Endometrial microvascular endothelial cells (primary cell): ENCODE measurements around the gene IQGAP1. TPM values are rescaled to one million over a fixed set of nuclear protein-coding genes. Genes with fewer than 3 reads are reported as not detected.

Experiments used
- in situ Hi-C: cut with HindIII; loops from 2 replicates; pipeline ENCODE4 v1.10.0; 2017; ENCODE audit warnings: low sequenced_read_pairs, low pct_unique_long_range_greater_than_20kb; ENCODE audit errors: inconsistent ontology term
- total RNA-seq: library from RNA; depleted of rRNA; stranded (reverse); fragments of >200 nt; gene quantifications from one replicate; pipeline ENCODE4 v1.2.3, GENCODE V29; 2015; ENCODE audit errors: inconsistent ontology term

Gene IQGAP1
- total RNA-seq, 1 donor from 2014 or later, result 213 TPM

DNA sequence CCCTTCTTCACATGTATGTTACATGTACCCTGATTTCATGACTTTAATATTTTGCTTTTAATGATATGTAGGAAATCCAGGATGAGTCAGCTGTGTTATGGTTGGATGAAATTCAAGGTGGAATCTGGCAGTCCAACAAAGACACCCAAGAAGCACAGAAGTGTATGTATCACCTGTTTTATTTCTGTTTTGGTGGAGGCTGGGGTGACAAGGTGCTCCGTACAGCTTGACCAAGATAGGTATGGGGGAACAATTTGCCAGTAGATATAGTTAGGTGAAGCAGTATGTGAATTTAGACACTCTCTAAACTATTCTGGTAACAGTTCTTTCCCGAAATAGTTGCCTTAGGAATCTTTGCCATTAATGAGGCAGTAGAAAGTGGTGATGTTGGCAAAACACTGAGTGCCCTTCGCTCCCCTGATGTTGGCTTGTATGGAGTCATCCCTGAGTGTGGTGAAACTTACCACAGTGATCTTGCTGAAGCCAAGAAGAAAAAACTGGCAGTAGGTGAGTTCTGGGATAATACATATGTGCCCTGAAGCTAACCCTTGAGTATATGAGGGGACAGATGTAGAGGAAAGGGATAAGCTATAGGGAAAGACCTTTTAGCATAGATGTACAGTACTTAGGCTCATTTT, 78.0 kb downstream of the IQGAP1 start:
- in situ Hi-C loops, result no loop called here

GRCh38 chr15:90469723-90470122, 81.7 kb downstream of the IQGAP1 start:
- in situ Hi-C loops, result no loop called here

- in situ Hi-C loops, result no loop called here
These were observed 82.4 kb downstream of the IQGAP1 start for GRCh38 chr15:90470453-90470852.

DNA sequence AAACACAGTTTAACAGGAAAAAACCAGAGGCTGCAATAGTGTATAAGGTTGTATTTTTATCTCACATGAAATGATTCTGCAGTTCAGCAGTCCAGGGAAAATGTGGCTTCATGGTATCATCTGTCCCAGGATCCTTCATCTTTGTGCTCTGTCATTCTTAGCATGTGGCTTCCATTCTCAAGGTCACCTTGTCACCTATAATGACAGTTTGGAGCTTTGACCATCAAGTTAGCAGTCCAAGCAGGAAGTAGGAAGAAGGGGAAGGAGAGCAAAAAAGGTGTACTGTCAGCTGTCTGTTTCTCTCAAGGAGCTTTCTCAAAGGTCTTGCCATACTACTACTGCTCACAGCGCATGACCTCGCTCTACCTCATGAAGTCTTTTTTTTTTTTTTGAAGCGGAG, 83.1 kb downstream of the IQGAP1 start:
- in situ Hi-C loops, result no loop called here

GRCh38 chr15:90471769-90472168, 83.7 kb downstream of the IQGAP1 start:
- in situ Hi-C loops, result no loop called here

DNA sequence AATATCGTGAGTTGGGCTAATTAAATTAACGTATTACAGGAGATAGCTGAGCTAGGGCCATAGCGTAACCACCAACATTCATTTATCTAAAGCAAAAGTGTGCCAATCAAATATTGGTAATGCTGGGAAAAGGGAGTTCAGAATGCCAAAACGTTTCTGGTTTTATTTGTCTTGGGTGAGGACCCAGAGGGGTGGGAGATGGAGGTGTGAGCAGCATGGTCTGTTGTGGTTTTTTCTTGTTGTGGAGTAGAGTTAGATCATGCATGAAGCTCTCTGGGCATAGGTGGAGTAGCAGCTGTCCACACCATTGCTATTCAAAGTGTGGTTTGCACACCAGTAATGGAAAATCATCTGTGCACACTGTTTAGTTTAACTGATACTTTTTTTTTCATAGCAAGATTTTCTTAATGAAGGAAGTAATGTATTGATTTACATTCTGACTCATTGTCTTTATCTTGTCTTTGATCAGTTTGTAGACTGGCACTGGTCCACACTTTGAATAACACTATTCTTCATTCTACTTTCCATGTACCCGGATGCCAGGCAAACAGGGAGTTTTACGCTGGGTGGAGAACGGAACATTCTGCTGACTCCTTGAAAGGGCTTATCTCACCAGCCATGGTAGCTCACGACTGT, 90.9 kb downstream of the IQGAP1 start:
- in situ Hi-C loops, result loop anchor here (25.0 kb wide), 1 partner anchor 117 kb away; the partner anchor contains the start of gene ZNF774

DNA sequence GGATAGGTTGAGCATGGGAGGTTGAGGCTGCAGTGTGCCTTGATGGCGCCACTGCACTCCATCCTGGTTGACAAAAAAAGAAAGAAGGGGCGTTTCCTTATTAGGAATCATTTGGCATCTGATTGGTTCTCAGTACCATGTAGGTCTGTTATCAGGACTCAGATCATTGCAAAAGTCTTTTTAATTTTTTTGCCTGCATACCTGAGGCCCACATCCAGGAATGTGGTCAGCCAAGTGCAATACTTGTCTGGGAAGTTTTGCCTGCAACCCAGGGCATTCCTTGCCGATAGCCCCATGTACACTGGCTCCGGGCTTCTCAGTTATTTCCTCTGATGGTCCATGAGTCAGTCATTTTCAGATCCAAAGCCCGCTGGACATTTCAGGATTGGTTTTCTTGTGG, 91.6 kb downstream of the IQGAP1 start:
- in situ Hi-C loops, result loop anchor here (25.0 kb wide), 1 partner anchor 117 kb away; the partner anchor contains the start of gene ZNF774

DNA sequence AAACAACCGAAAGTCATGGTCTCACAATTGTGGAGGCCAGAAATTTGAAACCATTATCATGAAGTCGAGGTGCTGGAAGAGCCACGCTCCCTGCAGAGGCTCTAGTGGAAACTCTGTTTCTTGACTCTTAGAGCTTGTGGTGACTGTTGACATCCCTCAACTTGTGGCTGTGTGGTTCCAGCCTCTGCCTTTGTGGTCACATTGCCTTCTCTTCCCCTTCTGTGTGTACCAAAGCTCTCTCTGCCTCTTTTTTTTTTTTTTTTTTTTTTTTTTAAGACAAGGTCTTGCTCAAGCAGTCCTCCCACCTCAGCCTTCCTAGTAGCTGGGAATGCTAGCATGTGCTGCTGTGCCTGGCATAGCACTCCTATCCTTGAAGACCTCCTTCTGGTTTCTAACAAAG, 93.0 kb downstream of the IQGAP1 start:
- in situ Hi-C loops, result loop anchor here (25.0 kb wide), 1 partner anchor 119 kb away; the partner anchor contains the start of gene ZNF774

DNA sequence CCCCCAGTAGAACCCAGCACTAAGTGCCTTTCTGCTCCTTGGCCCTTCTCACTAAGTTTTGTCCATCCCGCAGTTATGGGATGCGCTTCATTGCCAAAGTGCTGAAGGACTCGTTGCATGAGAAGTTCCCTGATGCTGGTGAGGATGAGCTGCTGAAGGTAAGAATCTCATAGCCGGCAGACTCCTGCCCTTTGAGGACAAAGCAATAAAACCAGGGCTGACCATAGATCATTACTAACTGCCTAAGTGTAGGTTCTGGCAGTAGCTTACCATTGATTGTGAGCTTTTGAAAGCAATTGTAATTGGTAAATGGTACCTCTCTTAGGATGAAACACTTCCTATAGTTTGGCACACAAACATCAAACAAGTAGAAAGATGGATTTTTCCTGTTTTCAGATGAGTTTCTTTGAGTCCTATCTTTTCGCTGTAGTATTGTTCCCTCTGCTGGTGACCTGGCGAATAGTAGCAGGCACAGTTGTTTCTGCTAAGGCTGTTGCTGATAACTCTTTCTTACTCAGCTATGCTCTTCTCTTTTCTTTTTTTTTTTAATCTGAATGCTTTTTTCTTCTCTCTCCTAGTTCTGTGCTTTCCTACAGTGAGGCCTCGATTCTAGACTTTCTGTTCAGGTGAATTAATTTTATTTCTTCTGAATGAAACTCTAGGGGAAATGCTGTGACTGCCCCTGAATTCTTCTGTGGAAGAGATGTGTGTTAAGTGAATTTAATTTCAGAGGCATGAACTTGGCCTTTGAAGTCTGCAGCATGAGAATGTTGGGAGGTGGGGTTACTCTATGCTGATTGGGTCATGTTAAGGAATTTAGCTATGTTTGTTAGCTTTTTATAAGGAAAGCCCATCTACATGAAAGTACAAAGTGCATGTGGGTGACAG, 94.3 kb downstream of the IQGAP1 start:
- in situ Hi-C loops, result loop anchor here (25.0 kb wide), 1 partner anchor 120 kb away; the partner anchor contains the start of gene ZNF774

GRCh38 chr15:90483012-90483307, 94.9 kb downstream of the IQGAP1 start:
- in situ Hi-C loops, result loop anchor here (25.0 kb wide), 1 partner anchor 121 kb away; the partner anchor contains the start of gene ZNF774

DNA sequence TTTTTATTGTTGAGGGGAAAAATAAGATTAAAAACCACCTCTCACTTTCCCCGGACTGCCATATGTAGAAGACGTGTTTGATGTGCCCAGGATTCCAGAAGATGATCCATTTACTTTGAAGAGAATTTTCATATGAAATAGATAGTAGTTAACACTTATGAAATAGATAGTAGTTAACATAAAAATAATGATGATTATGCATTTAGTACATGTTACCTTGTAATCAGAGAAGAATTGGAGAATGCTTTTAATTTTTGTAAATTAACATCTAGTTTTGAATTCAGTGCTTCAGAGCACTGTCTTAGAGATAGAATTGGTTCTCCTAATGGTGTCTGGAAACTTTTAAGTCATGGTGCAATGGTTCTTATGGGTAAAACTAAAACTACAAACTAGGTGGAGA, 95.6 kb downstream of the IQGAP1 start:
- in situ Hi-C loops, result loop anchor here (25.0 kb wide), 1 partner anchor 121 kb away; the partner anchor contains the start of gene ZNF774

- in situ Hi-C loops, result loop anchor here (25.0 kb wide), 1 partner anchor 125 kb away; the partner anchor contains the start of gene ZNF774
These were observed 99.1 kb downstream of the IQGAP1 start for GRCh38 chr15:90487186-90487585.

- in situ Hi-C loops, result loop anchor here (25.0 kb wide), 1 partner anchor 127 kb away; the partner anchor contains the start of gene ZNF774
These were observed 101.5 kb downstream of the IQGAP1 start for GRCh38 chr15:90489514-90489913.

GRCh38 chr15:90489944-90490343, 101.9 kb downstream of the IQGAP1 start:
- in situ Hi-C loops, result loop anchor here (25.0 kb wide), 1 partner anchor 128 kb away; the partner anchor contains the start of gene ZNF774

- in situ Hi-C loops, result loop anchor here (25.0 kb wide), 1 partner anchor 131 kb away; the partner anchor contains the start of gene ZNF774
These were observed 105.6 kb downstream of the IQGAP1 start for GRCh38 chr15:90493647-90494046.

- in situ Hi-C loops, result loop anchor here (25.0 kb wide), 1 partner anchor 133 kb away; the partner anchor contains the start of gene ZNF774
These were observed 107.0 kb downstream of the IQGAP1 start for GRCh38 chr15:90495067-90495466.

DNA sequence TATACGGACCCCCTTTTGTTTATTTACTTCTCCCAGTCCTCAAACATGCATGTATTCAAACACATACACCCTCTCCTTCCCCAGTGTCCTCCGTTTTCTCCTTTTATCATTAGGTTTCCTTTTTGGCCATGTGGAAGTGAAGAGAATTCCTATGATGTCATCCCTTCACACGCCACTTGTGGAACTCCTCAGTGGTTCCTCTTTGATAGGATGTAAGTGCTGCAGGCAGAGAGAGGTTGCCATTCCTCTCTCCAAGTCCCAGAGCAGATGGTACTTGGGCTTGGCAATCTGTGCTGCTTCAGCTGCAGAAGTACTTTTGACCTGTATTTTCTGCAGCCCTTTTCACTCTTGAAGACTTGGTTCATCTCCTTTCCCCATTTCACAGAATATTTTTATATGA, 108.7 kb downstream of the IQGAP1 start:
- in situ Hi-C loops, result loop anchor here (25.0 kb wide), 1 partner anchor 134 kb away; the partner anchor contains the start of gene ZNF774

- in situ Hi-C loops, result loop anchor here (25.0 kb wide), 1 partner anchor 135 kb away; the partner anchor contains the start of gene ZNF774
These were observed 109.3 kb downstream of the IQGAP1 start for GRCh38 chr15:90497376-90497775.

- in situ Hi-C loops, result loop anchor here (25.0 kb wide), 1 partner anchor 136 kb away; the partner anchor contains the start of gene ZNF774
These were observed 109.9 kb downstream of the IQGAP1 start for GRCh38 chr15:90497912-90498311.
